Thyroid gland (tissue), 4 donors: ENCODE measurements around the gene CD48. TPM values are rescaled to one million over a fixed set of nuclear protein-coding genes. Genes with fewer than 3 reads are reported as not detected.

Source experiments
- DNase-seq, 2 donors: peaks; one replicate each; pipeline ENCODE4 v3.0.0-alpha.2; 2019
- H3K27ac ChIP-seq, 3 donors: fragments of 200-600 bp; sonication (generic); 1 replicate in 2 of 3; 2 replicates in 1 of 3; pipeline ENCODE4 v1.5.1; 2016 to 2019; ENCODE audit warnings: mild to moderate bottlenecking in 1 of 3, moderate library complexity in 1 of 3
- H3K27me3 ChIP-seq: fragments of 200-600 bp; sonication (generic); one replicate; pipeline ENCODE4 v1.5.1; 2019
- H3K36me3 ChIP-seq, 2 donors: fragments of 200-600 bp; sonication (generic); one replicate each; pipeline ENCODE4 v1.5.1; 2016 to 2019
- H3K4me1 ChIP-seq, 2 donors: fragments of 200-600 bp; sonication (generic); one replicate each; pipeline ENCODE4 v1.5.1; 2017 to 2019
- H3K4me3 ChIP-seq, 3 donors: fragments of 200-600 bp; sonication (generic); replicated peaks in 1 of 3; 1 replicate in 2 of 3; 2 replicates in 1 of 3; pipeline ENCODE4 v1.5.1; 2016; ENCODE audit warnings: mild to moderate bottlenecking in 1 of 3
- H3K9me3 ChIP-seq: fragments of 200-600 bp; sonication (generic); one replicate; pipeline ENCODE4 v1.5.1; 2017
- POLR2A ChIP-seq, 2 donors: fragments of 450-650 bp; IDR thresholded peaks; one replicate each; pipeline ENCODE4 v1.6.1; 2017; ENCODE audit warnings: antibody characterized with exemption in 2 of 2, mild to moderate bottlenecking in 2 of 2, moderate library complexity in 1 of 2
- WGBS, 2 donors: methylation state at CpG; one replicate each; pipeline ENCODE4 v1.1.5; 2017; 5-methylcytosine and 5-hydroxymethylcytosine counted together
- intact Hi-C: fragments of 100-400 bp; cut with DNase I; formaldehyde crosslinking; loops from one replicate; pipeline ENCODE4 v1.15.1; 2023
- total RNA-seq, 4 donors: library from RNA; depleted of rRNA; stranded (reverse); fragments of >200 nt; gene quantifications; one replicate each; pipeline ENCODE4 v1.2.3, GENCODE V29; 2016
- TF ChIP-seq, protein P1 (sequence below), 6 experiments: fragments of 200-600 bp in 3 of 6; fragments of 450-650 bp in 3 of 6; sonication (generic) in 3 of 6; IDR thresholded peaks; one replicate each; pipeline ENCODE4 v1.5.1; 2016 to 2019; ENCODE audit warnings: antibody characterized with exemption in 6 of 6, mild to moderate bottlenecking in 2 of 6, inconsistent platforms in 1 of 6, moderate library complexity in 1 of 6

Gene CD48
- total RNA-seq, 4 donors from 2014 or later, result 3.5 to 13.6 (median 4.8) TPM

- DNase-seq, result no peak
- no peak overlapping the region for H3K27ac ChIP-seq
- no peaks in the 10 kb centered on the region for H3K4me1 ChIP-seq
- WGBS, 2 donors, result 75 to 79% methylated on average over 5 of the region's 5 CpGs
- H3K36me3 ChIP-seq, result no peaks in the 10 kb centered on the region
- no peaks in the 10 kb centered on the region for H3K9me3 ChIP-seq
- no peak overlapping the region for H3K4me3 ChIP-seq
- no peaks in the 10 kb centered on the region for H3K27me3 ChIP-seq
- TF ChIP-seq, protein P1, sequence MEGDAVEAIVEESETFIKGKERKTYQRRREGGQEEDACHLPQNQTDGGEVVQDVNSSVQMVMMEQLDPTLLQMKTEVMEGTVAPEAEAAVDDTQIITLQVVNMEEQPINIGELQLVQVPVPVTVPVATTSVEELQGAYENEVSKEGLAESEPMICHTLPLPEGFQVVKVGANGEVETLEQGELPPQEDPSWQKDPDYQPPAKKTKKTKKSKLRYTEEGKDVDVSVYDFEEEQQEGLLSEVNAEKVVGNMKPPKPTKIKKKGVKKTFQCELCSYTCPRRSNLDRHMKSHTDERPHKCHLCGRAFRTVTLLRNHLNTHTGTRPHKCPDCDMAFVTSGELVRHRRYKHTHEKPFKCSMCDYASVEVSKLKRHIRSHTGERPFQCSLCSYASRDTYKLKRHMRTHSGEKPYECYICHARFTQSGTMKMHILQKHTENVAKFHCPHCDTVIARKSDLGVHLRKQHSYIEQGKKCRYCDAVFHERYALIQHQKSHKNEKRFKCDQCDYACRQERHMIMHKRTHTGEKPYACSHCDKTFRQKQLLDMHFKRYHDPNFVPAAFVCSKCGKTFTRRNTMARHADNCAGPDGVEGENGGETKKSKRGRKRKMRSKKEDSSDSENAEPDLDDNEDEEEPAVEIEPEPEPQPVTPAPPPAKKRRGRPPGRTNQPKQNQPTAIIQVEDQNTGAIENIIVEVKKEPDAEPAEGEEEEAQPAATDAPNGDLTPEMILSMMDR (IDR thresholded peaks at IDR 0.05), result no peak
- no peak for TF ChIP-seq POLR2A (IDR thresholded peaks at IDR 0.05)
- intact Hi-C loops, result no loop called here
Observed at GRCh38 chr1:160755911-160756848, 44.6 kb upstream of the CD48 start.

GRCh38 chr1:160755461-160755860, 43.8 kb upstream of the CD48 start:
- TF ChIP-seq POLR2A (IDR thresholded peaks at IDR 0.05), result no peak
- TF ChIP-seq, protein P1 (IDR thresholded peaks at IDR 0.05), result no peak
- intact Hi-C loops, result no loop called here
- Histone ChIP-seq H3K27ac (no peak overlapping the region), H3K4me1 (no peaks in the 10 kb centered on the region), H3K36me3 (no peaks in the 10 kb centered on the region), H3K4me3 (no peak overlapping the region), H3K27me3 (no peaks in the 10 kb centered on the region), H3K9me3 (no peaks in the 10 kb centered on the region)
- DNase-seq, result no peak
- 79 to 88% methylated on average over 2 of the region's 2 CpGs for WGBS, 2 donors

DNA sequence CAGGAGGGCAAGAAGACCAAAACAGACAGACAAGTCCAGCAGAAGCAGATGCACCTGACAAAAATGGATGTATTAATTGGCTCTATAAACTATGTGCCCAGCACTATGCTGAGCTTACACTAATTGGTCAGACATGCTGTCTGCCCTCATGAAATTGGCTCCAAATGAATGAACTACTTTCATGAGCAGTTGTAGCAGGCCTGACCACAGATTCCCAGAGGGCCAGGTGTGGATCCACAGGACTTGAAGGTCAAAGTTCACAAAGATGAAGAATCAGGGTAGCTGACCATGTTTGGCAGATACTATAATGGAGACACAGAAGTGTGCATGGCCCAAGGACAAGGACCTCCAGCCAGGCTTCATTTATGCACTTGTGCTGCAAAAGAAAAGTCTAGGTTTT, 42.0 kb upstream of the CD48 start:
- TF ChIP-seq, protein P1 (IDR thresholded peaks at IDR 0.05), result no peak
- no peak for TF ChIP-seq POLR2A (IDR thresholded peaks at IDR 0.05)
- DNase-seq, result no peak
- Histone ChIP-seq H3K4me1 (no peaks in the 10 kb centered on the region), H3K27me3 (no peaks in the 10 kb centered on the region), H3K4me3 (no peak overlapping the region), H3K36me3 (no peaks in the 10 kb centered on the region), H3K9me3 (no peaks in the 10 kb centered on the region), H3K27ac (no peak overlapping the region)
- intact Hi-C loops, result no loop called here

GRCh38 chr1:160752924-160753323, 41.3 kb upstream of the CD48 start:
- H3K4me3 ChIP-seq, result no peak overlapping the region
- no peak overlapping the region for H3K27ac ChIP-seq
- no peaks in the 10 kb centered on the region for H3K4me1 ChIP-seq
- 22% methylated on average over 5 of the region's 5 CpGs for WGBS, 2 donors
- no peaks in the 10 kb centered on the region for H3K36me3 ChIP-seq
- H3K9me3 ChIP-seq, result no peaks in the 10 kb centered on the region
- no peaks in the 10 kb centered on the region for H3K27me3 ChIP-seq
- intact Hi-C loops, result no loop called here
- no peak for DNase-seq
- TF ChIP-seq, protein P1 (IDR thresholded peaks at IDR 0.05), result no peak
- no peak for TF ChIP-seq POLR2A (IDR thresholded peaks at IDR 0.05)

- no peak overlapping the region for H3K4me3 ChIP-seq
- WGBS, 2 donors, result 82% methylated on average over 3 of the region's 3 CpGs
- intact Hi-C loops, result no loop called here
- no peaks in the 10 kb centered on the region for H3K27me3 ChIP-seq
- no peak overlapping the region for H3K27ac ChIP-seq
- DNase-seq, result no peak
- H3K4me1 ChIP-seq, result no peaks in the 10 kb centered on the region
- H3K36me3 ChIP-seq, result no peaks in the 10 kb centered on the region
- TF ChIP-seq POLR2A (IDR thresholded peaks at IDR 0.05), result no peak
- TF ChIP-seq, protein P1 (IDR thresholded peaks at IDR 0.05), result no peak
- H3K9me3 ChIP-seq, result no peaks in the 10 kb centered on the region
Observed at GRCh38 chr1:160752406-160752805, 40.8 kb upstream of the CD48 start.
